C4-2B (cell line): ENCODE results near the gene STT3B.

Experiments
- ZFX ChIP-seq: fragments of 450-650 bp; IDR thresholded peaks from 2 replicates; pipeline ENCODE4 v1.6.1; 2017
- TF ChIP-seq, protein P1 (sequence below): fragments of 450-650 bp; conservative IDR thresholded peaks from 2 replicates; pipeline ENCODE4 v1.5.1; 2017; ENCODE audit warnings: mild to moderate bottlenecking

DNA sequence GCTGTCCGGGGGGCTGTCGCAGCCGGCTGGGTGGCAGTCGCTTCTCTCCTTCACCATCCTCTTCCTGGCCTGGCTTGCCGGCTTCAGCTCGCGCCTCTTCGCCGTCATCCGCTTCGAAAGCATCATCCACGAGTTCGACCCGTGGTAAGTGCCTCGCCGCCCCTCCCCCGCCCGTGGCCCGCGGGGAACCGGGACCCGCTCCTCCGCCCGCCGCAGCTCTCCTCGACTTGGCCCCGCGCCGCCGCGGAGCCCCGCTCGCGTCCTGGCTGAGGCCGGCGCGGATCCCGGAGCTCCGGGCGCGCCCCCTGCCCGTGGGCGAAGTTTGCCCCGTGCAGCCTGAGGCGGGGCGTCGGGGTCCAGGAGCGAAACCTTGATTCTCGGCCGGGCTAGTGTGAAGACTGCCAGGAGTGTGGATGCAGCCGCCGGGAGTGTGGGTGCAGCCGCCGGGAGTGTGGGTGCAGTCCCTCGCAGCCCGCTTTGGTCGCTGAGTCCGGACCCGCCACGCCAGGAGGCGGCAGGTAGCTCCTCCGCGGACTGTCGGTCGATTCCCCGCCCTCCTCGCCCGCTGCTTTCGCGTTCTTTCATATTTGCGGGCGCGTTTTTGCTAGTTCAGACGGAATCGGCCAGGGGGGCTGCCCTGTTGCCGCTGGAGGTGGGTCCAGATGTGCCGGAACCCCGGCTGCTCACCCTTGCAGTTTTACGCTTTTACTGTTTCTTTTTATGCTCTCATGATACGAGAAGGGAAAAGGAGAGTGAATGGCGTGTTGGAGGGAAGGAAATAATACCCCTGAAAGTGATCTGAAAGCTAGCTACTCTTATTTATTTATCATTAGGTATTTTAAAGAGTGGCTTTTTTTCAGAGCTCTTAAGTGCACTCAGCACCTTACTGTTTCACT is 692 bp downstream of the STT3B start:
- TF ChIP-seq, protein P1, sequence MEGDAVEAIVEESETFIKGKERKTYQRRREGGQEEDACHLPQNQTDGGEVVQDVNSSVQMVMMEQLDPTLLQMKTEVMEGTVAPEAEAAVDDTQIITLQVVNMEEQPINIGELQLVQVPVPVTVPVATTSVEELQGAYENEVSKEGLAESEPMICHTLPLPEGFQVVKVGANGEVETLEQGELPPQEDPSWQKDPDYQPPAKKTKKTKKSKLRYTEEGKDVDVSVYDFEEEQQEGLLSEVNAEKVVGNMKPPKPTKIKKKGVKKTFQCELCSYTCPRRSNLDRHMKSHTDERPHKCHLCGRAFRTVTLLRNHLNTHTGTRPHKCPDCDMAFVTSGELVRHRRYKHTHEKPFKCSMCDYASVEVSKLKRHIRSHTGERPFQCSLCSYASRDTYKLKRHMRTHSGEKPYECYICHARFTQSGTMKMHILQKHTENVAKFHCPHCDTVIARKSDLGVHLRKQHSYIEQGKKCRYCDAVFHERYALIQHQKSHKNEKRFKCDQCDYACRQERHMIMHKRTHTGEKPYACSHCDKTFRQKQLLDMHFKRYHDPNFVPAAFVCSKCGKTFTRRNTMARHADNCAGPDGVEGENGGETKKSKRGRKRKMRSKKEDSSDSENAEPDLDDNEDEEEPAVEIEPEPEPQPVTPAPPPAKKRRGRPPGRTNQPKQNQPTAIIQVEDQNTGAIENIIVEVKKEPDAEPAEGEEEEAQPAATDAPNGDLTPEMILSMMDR = peak; percentile 30
- peak; percentile 62 for TF ChIP-seq ZFX
